A673 (cell line): ENCODE measurements around the gene MAPKAPK2.

Source experiments
- EZH2 ChIP-seq: fragments of 200-600 bp; sonication (generic); IDR thresholded peaks from 2 replicates; pipeline ENCODE4 v1.6.1; 2017; ENCODE audit warnings: borderline replicate concordance, low read depth, mild to moderate bottlenecking, mixed read lengths, antibody characterized with exemption, low read length; ENCODE audit not compliant: poor library complexity, severe bottlenecking
- TF ChIP-seq, protein P1 (sequence below): fragments of 300-800, 200-600 bp; sonication (generic); conservative IDR thresholded peaks from 2 replicates; pipeline ENCODE4 v1.5.1; 2017; ENCODE audit warnings: low read depth, mild to moderate bottlenecking, antibody characterized with exemption, low read length, moderate library complexity, mixed read lengths

DNA sequence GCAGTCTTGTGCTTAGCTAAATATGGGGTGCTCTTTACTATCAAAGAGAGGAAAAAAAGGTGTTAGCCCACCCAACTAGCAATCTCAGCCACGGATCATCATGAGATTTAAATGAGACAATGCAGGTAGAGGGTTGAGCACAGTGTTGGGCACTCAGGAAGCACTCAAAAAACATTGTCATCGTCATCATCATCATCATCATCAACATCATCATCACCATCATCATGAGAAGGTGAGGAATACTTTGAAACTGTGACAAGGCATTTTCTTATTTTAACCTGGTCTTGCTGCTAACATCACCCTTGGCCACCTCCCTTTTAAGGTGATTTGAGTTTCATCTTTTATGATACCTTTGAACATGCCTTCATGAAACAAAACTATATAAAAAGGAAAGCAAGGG lies 3.3 kb upstream of the MAPKAPK2 start:
- TF ChIP-seq, protein P1, sequence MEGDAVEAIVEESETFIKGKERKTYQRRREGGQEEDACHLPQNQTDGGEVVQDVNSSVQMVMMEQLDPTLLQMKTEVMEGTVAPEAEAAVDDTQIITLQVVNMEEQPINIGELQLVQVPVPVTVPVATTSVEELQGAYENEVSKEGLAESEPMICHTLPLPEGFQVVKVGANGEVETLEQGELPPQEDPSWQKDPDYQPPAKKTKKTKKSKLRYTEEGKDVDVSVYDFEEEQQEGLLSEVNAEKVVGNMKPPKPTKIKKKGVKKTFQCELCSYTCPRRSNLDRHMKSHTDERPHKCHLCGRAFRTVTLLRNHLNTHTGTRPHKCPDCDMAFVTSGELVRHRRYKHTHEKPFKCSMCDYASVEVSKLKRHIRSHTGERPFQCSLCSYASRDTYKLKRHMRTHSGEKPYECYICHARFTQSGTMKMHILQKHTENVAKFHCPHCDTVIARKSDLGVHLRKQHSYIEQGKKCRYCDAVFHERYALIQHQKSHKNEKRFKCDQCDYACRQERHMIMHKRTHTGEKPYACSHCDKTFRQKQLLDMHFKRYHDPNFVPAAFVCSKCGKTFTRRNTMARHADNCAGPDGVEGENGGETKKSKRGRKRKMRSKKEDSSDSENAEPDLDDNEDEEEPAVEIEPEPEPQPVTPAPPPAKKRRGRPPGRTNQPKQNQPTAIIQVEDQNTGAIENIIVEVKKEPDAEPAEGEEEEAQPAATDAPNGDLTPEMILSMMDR: no peak
- TF ChIP-seq EZH2: no peak
